Midbrain (tissue), 1 donor: ENCODE measurements around the gene ZSWIM1.
A peak's percentile ranks its signal among the peaks of the same experiment; 100 is the strongest.
"Not testable (repeated sequence)": the region's sequence is repeated elsewhere in the genome, so short reads cannot be mapped to it uniquely, and the experiment has no call there.

Source experiments
- DNase-seq: peaks from one replicate; lab custom pipeline; 2025; lab: John Stamatoyannopoulos, UW

ZSWIM1 gene

GRCh38 chr20:45890077-45890984, 9.3 kb downstream of the ZSWIM1 start:
- DNase-seq: peak; percentile 58

GRCh38 chr20:45890985-45891983, 10.3 kb downstream of the ZSWIM1 start, which contains the start of the genes CTSA and NEURL2:
CTSA (plus strand) TSS chr20:45891335; CDS start chr20:45891569, 234 bp downstream.
NEURL2 (minus strand) TSS chr20:45891208; CDS start chr20:45890991, 217 bp downstream.
- peak; percentile 91 for DNase-seq

GRCh38 chr20:45892049-45892825, 11.2 kb downstream of the ZSWIM1 start:
- DNase-seq: no peak

- no peak for DNase-seq
Measured at GRCh38 chr20:45892828-45893500, 11.9 kb downstream of the ZSWIM1 start.

- DNase-seq: no peak
Measured at GRCh38 chr20:45893831-45894230, 12.8 kb downstream of the ZSWIM1 start.

- DNase-seq: no peak
Measured at GRCh38 chr20:45894797-45895196, 13.8 kb downstream of the ZSWIM1 start.

- DNase-seq: no peak
Measured at GRCh38 chr20:45896641-45897161, 15.7 kb downstream of the ZSWIM1 start.

- no peak for DNase-seq
Measured at GRCh38 chr20:45897289-45897688, 16.3 kb downstream of the ZSWIM1 start.

- DNase-seq: no peak
Measured at GRCh38 chr20:45897692-45898091, 16.7 kb downstream of the ZSWIM1 start.

GRCh38 chr20:45898285-45898684, 17.3 kb downstream of the ZSWIM1 start:
- DNase-seq: no peak

GRCh38 chr20:45899046-45899835, 18.2 kb downstream of the ZSWIM1 start:
- DNase-seq: no peak

- not testable (repeated sequence) for DNase-seq
Measured at GRCh38 chr20:45901332-45901731, 20.3 kb downstream of the ZSWIM1 start.

GRCh38 chr20:45902199-45902701, 21.2 kb downstream of the ZSWIM1 start:
- DNase-seq: no peak

GRCh38 chr20:45904583-45905504, 23.8 kb downstream of the ZSWIM1 start:
- DNase-seq: no peak

GRCh38 chr20:45905505-45906079, 24.6 kb downstream of the ZSWIM1 start:
- DNase-seq: no peak

- no peak for DNase-seq
Measured at GRCh38 chr20:45907219-45907948, 26.4 kb downstream of the ZSWIM1 start.

GRCh38 chr20:45908084-45908483, 27.1 kb downstream of the ZSWIM1 start:
- no peak for DNase-seq
